Caco-2 (cell line): ENCODE results near the gene AKT2. TPM values are rescaled to one million over a fixed set of nuclear protein-coding genes. Genes with fewer than 3 reads are reported as not detected.

Experiments used
- BruUV-seq: library from RNA; stranded (reverse); fragments of 400-500 nt; replicated peaks from 2 replicates; lab custom pipeline; 2021; lab: Mats Ljungman, UMichigan
- CTCF ChIA-PET: fragments of 300-600 bp; sonication (Branson Sonifier 250); formaldehyde crosslinking; loops from one replicate; lab custom pipeline; 2022; ENCODE audit warnings: antibody characterized with exemption; lab: Charles Lee
- POLR2A ChIA-PET: fragments of 300-600 bp; sonication (Branson Sonifier 250); formaldehyde crosslinking; loops from one replicate; lab custom pipeline; 2022; ENCODE audit warnings: antibody characterized with exemption; lab: Charles Lee
- DNase-seq, 2 experiments: peaks; one replicate each; pipeline versions ENCODE4 v3.0.0 to v3.0.0-alpha.2; 2020 to 2022
- H3K27me3 ChIP-seq: replicated peaks from 2 replicates; pipeline ENCODE4 v1.6.0; 2011; ENCODE audit warnings: low read length; ENCODE audit not compliant: control insufficient read depth, insufficient read depth
- H3K36me3 ChIP-seq: 2 replicates; pipeline ENCODE4 v1.5.1; 2011; ENCODE audit warnings: low read length; ENCODE audit not compliant: control insufficient read depth, insufficient read depth
- H3K4me1 ChIP-seq: fragments of 250-450 bp; sonication (Bioruptor Pico); 2 replicates; pipeline ENCODE4 v1.5.1; 2020; ENCODE audit warnings: mild to moderate bottlenecking
- H3K4me3 ChIP-seq: 2 replicates; pipeline ENCODE4 v1.5.1; 2011; ENCODE audit warnings: low read depth, mild to moderate bottlenecking, control low read depth, low read length
- H3K9me3 ChIP-seq: fragments of 250-450 bp; sonication (Bioruptor Pico); 2 replicates; pipeline ENCODE4 v1.5.1; 2020; ENCODE audit warnings: mild to moderate bottlenecking, moderate library complexity
- H3K27ac Mint-ChIP-seq: one replicate; pipeline ENCODE4 v1.8.0; 2022; ENCODE audit warnings: mixed read lengths; ENCODE audit not compliant: unreplicated experiment
- H3K27me3 Mint-ChIP-seq: one replicate; pipeline ENCODE4 v1.8.0; 2022; ENCODE audit warnings: mixed read lengths; ENCODE audit not compliant: insufficient read depth, unreplicated experiment
- H3K36me3 Mint-ChIP-seq: one replicate; pipeline ENCODE4 v1.8.0; 2022; ENCODE audit warnings: mild to moderate bottlenecking, mixed read lengths; ENCODE audit not compliant: insufficient read depth, unreplicated experiment
- H3K4me1 Mint-ChIP-seq: one replicate; pipeline ENCODE4 v1.8.0; 2022; ENCODE audit warnings: low read depth, mixed read lengths; ENCODE audit not compliant: unreplicated experiment
- H3K4me3 Mint-ChIP-seq: one replicate; pipeline ENCODE4 v1.8.0; 2022; ENCODE audit warnings: mild to moderate bottlenecking, moderate library complexity, mixed read lengths; ENCODE audit not compliant: unreplicated experiment
- H3K9me3 Mint-ChIP-seq: one replicate; pipeline ENCODE4 v1.8.0; 2022; ENCODE audit warnings: mixed read lengths; ENCODE audit not compliant: unreplicated experiment
- intact Hi-C: fragments of 100-400 bp; cut with micrococcal nuclease; formaldehyde crosslinking; loops from one replicate; pipeline ENCODE4 v1.10.0; 2022; ENCODE audit not compliant: unreplicated experiment
- total RNA-seq: library from RNA; stranded (reverse); gene quantifications from 2 replicates; pipeline ENCODE4 v1.2.3, GENCODE V29; 2022
- TF ChIP-seq, protein P1 (sequence below), 2 experiments: fragments of 200-600 bp in 1 of 2; IDR thresholded peaks; 1 replicate in 1 of 2; 2 replicates in 1 of 2; pipeline versions ENCODE4 v1.5.1 to v1.8.0; 2011 to 2022; ENCODE audit warnings: antibody characterized with exemption in 1 of 2, control low read depth in 1 of 2, inconsistent platforms in 1 of 2, low read depth in 1 of 2, low read length in 1 of 2, mild to moderate bottlenecking in 1 of 2, moderate library complexity in 1 of 2; ENCODE audit not compliant: insufficient read depth in 1 of 2, severe bottlenecking in 1 of 2, unreplicated experiment in 1 of 2

The AKT2 gene
- total RNA-seq, 1 experiment from 2014 or later = 169 TPM

DNA sequence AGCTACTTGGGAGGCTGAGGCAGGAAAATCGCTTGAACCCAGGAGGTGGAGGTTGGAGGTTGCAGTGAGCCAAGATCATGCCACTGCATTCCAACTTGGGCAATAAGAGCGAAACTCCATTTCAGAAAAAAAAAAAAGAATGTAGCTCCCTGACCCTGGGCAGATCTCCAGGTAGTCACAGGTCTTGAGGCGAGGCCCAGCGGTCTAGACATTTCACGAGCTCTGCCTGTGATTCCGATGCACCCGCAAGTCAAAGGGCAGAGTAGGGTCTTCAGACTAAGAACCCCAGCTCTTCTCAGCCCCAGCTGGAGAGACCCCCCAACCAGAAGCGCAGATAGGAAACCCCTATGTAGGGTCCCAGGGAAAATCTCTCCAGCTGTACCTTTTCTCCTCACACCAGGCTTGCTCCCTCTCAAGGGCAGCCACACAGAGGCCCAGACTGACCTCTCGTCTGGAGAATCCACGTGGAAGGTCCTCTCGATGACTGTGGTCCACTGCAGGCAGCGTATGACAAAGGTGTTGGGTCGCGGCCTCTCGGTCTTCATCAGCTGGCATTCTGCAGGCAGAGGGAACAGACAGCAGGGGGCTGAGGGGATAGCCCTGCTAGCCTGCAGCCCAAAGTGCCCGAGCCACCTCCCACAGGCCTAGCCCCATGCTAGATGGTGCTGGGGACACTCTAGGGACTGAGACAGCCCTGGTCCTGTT, 30.3 kb downstream of the AKT2 start:
- H3K27me3 Mint-ChIP-seq = no peaks in the 10 kb centered on the region
- peaks cover 36% of the 10 kb centered on the region for H3K36me3 Mint-ChIP-seq
- H3K4me1 Mint-ChIP-seq = peaks cover 13% of the 10 kb centered on the region
- CTCF ChIA-PET = no interaction called here
- no peaks in the 10 kb centered on the region for H3K9me3 ChIP-seq
- no peaks in the 10 kb centered on the region; the same call in 1 of the 2 replicates for H3K36me3 ChIP-seq
- H3K4me3 Mint-ChIP-seq = no peak overlapping the region
- BruUV-seq = no TSS peak
- POLR2A ChIA-PET = no interaction called here
- H3K27me3 ChIP-seq = no peaks in the 10 kb centered on the region
- peaks cover 15% of the 10 kb centered on the region for H3K4me1 ChIP-seq
- TF ChIP-seq, protein P1, sequence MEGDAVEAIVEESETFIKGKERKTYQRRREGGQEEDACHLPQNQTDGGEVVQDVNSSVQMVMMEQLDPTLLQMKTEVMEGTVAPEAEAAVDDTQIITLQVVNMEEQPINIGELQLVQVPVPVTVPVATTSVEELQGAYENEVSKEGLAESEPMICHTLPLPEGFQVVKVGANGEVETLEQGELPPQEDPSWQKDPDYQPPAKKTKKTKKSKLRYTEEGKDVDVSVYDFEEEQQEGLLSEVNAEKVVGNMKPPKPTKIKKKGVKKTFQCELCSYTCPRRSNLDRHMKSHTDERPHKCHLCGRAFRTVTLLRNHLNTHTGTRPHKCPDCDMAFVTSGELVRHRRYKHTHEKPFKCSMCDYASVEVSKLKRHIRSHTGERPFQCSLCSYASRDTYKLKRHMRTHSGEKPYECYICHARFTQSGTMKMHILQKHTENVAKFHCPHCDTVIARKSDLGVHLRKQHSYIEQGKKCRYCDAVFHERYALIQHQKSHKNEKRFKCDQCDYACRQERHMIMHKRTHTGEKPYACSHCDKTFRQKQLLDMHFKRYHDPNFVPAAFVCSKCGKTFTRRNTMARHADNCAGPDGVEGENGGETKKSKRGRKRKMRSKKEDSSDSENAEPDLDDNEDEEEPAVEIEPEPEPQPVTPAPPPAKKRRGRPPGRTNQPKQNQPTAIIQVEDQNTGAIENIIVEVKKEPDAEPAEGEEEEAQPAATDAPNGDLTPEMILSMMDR (IDR thresholded peaks at IDR 0.05; ENCODE audit: insufficient read depth in 1 of 2, low read depth in 1 of 2, low read length in 1 of 2, severe bottlenecking in 1 of 2, unreplicated experiment in 1 of 2) = no peak
- no peak overlapping the region for H3K4me3 ChIP-seq
- intact Hi-C loops = no loop called here
- peak overlapping the region; percentile 11 for H3K27ac Mint-ChIP-seq
- H3K9me3 Mint-ChIP-seq = no peaks in the 10 kb centered on the region
- no peak for DNase-seq

DNA sequence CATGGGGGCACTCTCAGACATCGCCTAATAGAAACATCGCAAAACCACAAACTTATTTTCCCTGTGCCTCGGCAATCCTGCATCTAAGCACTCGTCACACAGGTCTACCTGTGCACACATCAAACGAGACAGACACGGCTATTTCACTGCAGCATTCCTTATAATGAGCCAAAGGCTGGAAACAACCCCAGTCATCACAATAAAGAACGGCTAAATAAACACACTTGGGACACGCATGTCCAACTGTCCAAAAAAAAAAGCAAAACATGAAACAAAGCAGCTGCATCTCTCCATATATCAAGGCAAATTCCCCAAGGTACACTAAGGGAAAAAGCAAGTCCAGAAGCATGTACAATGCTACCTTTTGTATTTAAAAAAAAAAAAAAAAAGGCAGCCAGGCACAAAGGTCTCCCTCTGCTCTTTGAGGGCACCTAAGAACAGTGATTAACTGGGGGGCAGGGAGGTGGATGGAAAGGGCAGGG, 31.5 kb downstream of the AKT2 start:
- Mint-ChIP-seq H3K4me1 (peaks cover 17% of the 10 kb centered on the region), H3K9me3 (no peaks in the 10 kb centered on the region), H3K27me3 (no peaks in the 10 kb centered on the region), H3K27ac (no peak overlapping the region), H3K4me3 (no peak overlapping the region), H3K36me3 (peaks cover 39% of the 10 kb centered on the region)
- H3K36me3 ChIP-seq = no peaks in the 10 kb centered on the region; the same call in 1 of the 2 replicates
- peaks cover 15% of the 10 kb centered on the region for H3K4me1 ChIP-seq
- TF ChIP-seq, protein P1 (IDR thresholded peaks at IDR 0.05; ENCODE audit: insufficient read depth in 1 of 2, low read depth in 1 of 2, low read length in 1 of 2, severe bottlenecking in 1 of 2, unreplicated experiment in 1 of 2) = no peak
- ChIA-PET CTCF (no interaction called here), POLR2A (no interaction called here)
- no TSS peak for BruUV-seq
- intact Hi-C loops = no loop called here
- no peaks in the 10 kb centered on the region for H3K27me3 ChIP-seq
- H3K9me3 ChIP-seq = no peaks in the 10 kb centered on the region
- no peak for DNase-seq
- H3K4me3 ChIP-seq = no peak overlapping the region

DNA sequence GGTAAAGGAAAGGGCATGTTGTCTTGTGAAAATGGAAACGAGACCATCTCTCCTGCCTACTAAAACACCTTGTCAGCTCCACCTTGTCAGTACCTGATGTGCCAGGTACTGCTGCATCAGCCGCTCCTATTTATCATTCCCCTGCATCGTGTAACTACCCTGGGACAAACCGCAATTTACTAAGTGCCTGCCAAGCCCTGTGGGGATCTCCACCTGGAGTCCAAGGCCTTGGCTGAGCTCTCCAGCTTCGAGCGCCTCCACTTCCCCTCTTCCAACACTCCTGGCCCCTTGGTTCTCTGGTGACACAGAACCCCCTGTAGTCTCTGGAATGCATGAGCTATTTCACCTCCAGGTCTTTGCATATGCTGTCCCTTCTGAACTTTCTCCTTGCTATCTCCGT, 32.8 kb downstream of the AKT2 start:
- H3K4me3 Mint-ChIP-seq = no peak overlapping the region
- peaks cover 17% of the 10 kb centered on the region for H3K4me1 Mint-ChIP-seq
- ChIA-PET CTCF (interaction anchor here (1.0 to 1.2 kb wide), 2 partner anchors 18 to 31 kb away, joined by 3 to 5 read pairs; no protein-coding TSS in a partner anchor), POLR2A (no interaction called here)
- DNase-seq = no peak
- Histone ChIP-seq H3K4me1 (peaks cover 15% of the 10 kb centered on the region), H3K27me3 (no peaks in the 10 kb centered on the region), H3K36me3 (no peaks in the 10 kb centered on the region; the same call in 1 of the 2 replicates), H3K4me3 (no peak overlapping the region), H3K9me3 (no peaks in the 10 kb centered on the region)
- H3K27me3 Mint-ChIP-seq = no peaks in the 10 kb centered on the region
- H3K27ac Mint-ChIP-seq = no peak overlapping the region
- intact Hi-C loops = no loop called here
- no TSS peak for BruUV-seq
- TF ChIP-seq, protein P1 (IDR thresholded peaks at IDR 0.05; ENCODE audit: insufficient read depth in 1 of 2, low read depth in 1 of 2, low read length in 1 of 2, severe bottlenecking in 1 of 2, unreplicated experiment in 1 of 2) = no peak
- peaks cover 35% of the 10 kb centered on the region for H3K36me3 Mint-ChIP-seq
- H3K9me3 Mint-ChIP-seq = no peaks in the 10 kb centered on the region
